CD4-positive, alpha-beta T cell (primary cell): ENCODE data around the gene MYH11. TPM values are rescaled to one million over a fixed set of nuclear protein-coding genes. Genes with fewer than 3 reads are reported as not detected.

Experiments
- ATAC-seq: fragments of 200-7000 bp; cut with Tn5 transposase; one replicate; pipeline ENCODE4 v1.10.0; 2022; ENCODE audit warnings: mild to moderate bottlenecking; ENCODE audit not compliant: poor library complexity
- CTCF ChIA-PET: fragments of 350-600 bp; sonication (Branson Sonifier 250); formaldehyde crosslinking; loops from one replicate; lab custom pipeline; 2021; ENCODE audit warnings: antibody characterized with exemption, inconsistent platforms; lab: Charles Lee
- POLR2A ChIA-PET: fragments of 350-600 bp; sonication (Branson Sonifier 250); formaldehyde crosslinking; loops from one replicate; lab custom pipeline; 2021; ENCODE audit warnings: antibody characterized with exemption, inconsistent platforms; lab: Charles Lee
- DNase-seq, 14 experiments: peaks; one replicate each; pipeline ENCODE4 v3.0.0-alpha.2; 2013 to 2020; ENCODE audit warnings: mixed read lengths in 2 of 14
- H3K27ac ChIP-seq, 2 donors: one replicate each; pipeline versions ENCODE4 v1.5.1 to v1.7.0; 2013; ENCODE audit warnings: low read length in 2 of 2, low read depth in 1 of 2, mild to moderate bottlenecking in 1 of 2
- H3K27me3 ChIP-seq, 2 experiments: 1 replicate in 1 of 2; 2 replicates in 1 of 2; pipeline versions ENCODE4 v1.6.1 to v1.7.0; 2013; ENCODE audit warnings: low read length in 2 of 2, control low read depth in 1 of 2, mild to moderate bottlenecking in 1 of 2, moderate library complexity in 1 of 2; ENCODE audit not compliant: insufficient read depth in 2 of 2, control insufficient read depth in 1 of 2
- H3K36me3 ChIP-seq: one replicate; pipeline ENCODE4 v1.6.1; 2013; ENCODE audit warnings: low read length, control low read depth; ENCODE audit not compliant: insufficient read depth
- H3K4me1 ChIP-seq: one replicate; pipeline ENCODE4 v1.6.1; 2013; ENCODE audit warnings: low read length, control low read depth; ENCODE audit not compliant: insufficient read depth
- H3K4me3 ChIP-seq: one replicate; pipeline ENCODE4 v1.5.1; 2013; ENCODE audit warnings: mild to moderate bottlenecking, low read length, moderate library complexity
- H3K9me3 ChIP-seq, 2 experiments: 1 replicate in 1 of 2; 2 replicates in 1 of 2; pipeline versions ENCODE4 v1.6.1 to v1.7.0; 2013; ENCODE audit warnings: low read length in 2 of 2, mild to moderate bottlenecking in 2 of 2, control low read depth in 1 of 2, moderate library complexity in 1 of 2; ENCODE audit not compliant: control insufficient read depth in 1 of 2, insufficient read depth in 1 of 2
- H3K27ac Mint-ChIP-seq: one replicate; pipeline ENCODE4 v1.8.0; 2020; ENCODE audit warnings: mixed read lengths
- H3K27me3 Mint-ChIP-seq: one replicate; pipeline ENCODE4 v1.8.0; 2021; ENCODE audit warnings: mixed read lengths
- H3K36me3 Mint-ChIP-seq: one replicate; pipeline ENCODE4 v1.8.0; 2021; ENCODE audit warnings: low read depth, mixed read lengths
- H3K4me1 Mint-ChIP-seq: one replicate; pipeline ENCODE4 v1.8.0; 2021; ENCODE audit warnings: low read depth, mixed read lengths
- H3K4me3 Mint-ChIP-seq: one replicate; pipeline ENCODE4 v1.8.0; 2020; ENCODE audit warnings: mild to moderate bottlenecking, mixed read lengths
- H3K9me3 Mint-ChIP-seq: one replicate; pipeline ENCODE4 v1.8.0; 2020; ENCODE audit warnings: mixed read lengths
- intact Hi-C, 2 experiments: fragments of 100-400 bp; cut with DNase I in 1 of 2; cut with micrococcal nuclease in 1 of 2; formaldehyde crosslinking; loops; one replicate each; pipeline versions ENCODE4 v1.15.1 to v1.9.0; 2023 to 2025; cut with DNase I, micrococcal nuclease
- total RNA-seq, 174 experiments: library from RNA in 2 of 174; stranded (reverse) in 2 of 174; gene quantifications; one replicate each; pipeline ENCODE4 v1.2.3 and lab custom pipeline; 2021 to 2026
- TF ChIP-seq, protein P1 (sequence below): fragments of 200-600 bp; IDR thresholded peaks from one replicate; pipeline ENCODE4 v1.8.0; 2022; ENCODE audit warnings: antibody characterized with exemption, mild to moderate bottlenecking

MYH11 gene
- total RNA-seq, 2 experiments from 2014 or later, result not detected

DNA sequence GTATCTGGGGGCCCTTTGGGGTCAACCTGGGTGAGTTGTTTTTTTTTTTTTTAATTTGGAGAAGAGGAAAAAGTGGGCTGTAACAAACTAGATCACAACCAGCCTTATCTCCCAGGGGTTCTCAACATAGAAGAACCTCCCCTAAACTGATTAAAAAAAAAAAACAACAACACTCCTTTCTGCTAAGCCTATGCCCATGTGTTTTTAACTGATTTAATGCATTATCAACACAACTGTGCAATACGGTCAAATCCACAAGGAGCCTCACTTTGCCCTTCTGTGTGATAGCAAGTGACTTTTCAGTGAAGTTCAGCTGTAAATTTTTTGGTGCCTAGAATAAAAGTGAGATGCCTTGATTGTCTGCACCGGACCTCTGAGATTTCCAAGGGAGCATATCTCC lies 646 bp downstream of the MYH11 start:
- Histone ChIP-seq H3K27ac (no peak overlapping the region), H3K27me3 (peaks cover 33 to 34% of the 10 kb centered on the region in 2 experiments), H3K36me3 (no peaks in the 10 kb centered on the region), H3K4me1 (peaks cover 11% of the 10 kb centered on the region), H3K9me3 (no peaks in the 10 kb centered on the region), H3K4me3 (no peak overlapping the region)
- H3K27ac Mint-ChIP-seq, result no peak overlapping the region
- POLR2A ChIA-PET, result no interaction called here
- no peaks in the 10 kb centered on the region for H3K36me3 Mint-ChIP-seq
- TF ChIP-seq, protein P1, sequence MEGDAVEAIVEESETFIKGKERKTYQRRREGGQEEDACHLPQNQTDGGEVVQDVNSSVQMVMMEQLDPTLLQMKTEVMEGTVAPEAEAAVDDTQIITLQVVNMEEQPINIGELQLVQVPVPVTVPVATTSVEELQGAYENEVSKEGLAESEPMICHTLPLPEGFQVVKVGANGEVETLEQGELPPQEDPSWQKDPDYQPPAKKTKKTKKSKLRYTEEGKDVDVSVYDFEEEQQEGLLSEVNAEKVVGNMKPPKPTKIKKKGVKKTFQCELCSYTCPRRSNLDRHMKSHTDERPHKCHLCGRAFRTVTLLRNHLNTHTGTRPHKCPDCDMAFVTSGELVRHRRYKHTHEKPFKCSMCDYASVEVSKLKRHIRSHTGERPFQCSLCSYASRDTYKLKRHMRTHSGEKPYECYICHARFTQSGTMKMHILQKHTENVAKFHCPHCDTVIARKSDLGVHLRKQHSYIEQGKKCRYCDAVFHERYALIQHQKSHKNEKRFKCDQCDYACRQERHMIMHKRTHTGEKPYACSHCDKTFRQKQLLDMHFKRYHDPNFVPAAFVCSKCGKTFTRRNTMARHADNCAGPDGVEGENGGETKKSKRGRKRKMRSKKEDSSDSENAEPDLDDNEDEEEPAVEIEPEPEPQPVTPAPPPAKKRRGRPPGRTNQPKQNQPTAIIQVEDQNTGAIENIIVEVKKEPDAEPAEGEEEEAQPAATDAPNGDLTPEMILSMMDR, result no peak
- intact Hi-C loops, result no loop called here
- peaks cover 5% of the 10 kb centered on the region for H3K4me1 Mint-ChIP-seq
- DNase-seq, result no peak
- H3K4me3 Mint-ChIP-seq, result no peak overlapping the region
- peaks cover 38% of the 10 kb centered on the region for H3K27me3 Mint-ChIP-seq
- CTCF ChIA-PET, result interaction anchor here (0.6 kb wide), 1 partner anchor 189 kb away, joined by 4 read pairs; no protein-coding TSS in a partner anchor
- no peaks in the 10 kb centered on the region for H3K9me3 Mint-ChIP-seq
- ATAC-seq, result no peak

DNA sequence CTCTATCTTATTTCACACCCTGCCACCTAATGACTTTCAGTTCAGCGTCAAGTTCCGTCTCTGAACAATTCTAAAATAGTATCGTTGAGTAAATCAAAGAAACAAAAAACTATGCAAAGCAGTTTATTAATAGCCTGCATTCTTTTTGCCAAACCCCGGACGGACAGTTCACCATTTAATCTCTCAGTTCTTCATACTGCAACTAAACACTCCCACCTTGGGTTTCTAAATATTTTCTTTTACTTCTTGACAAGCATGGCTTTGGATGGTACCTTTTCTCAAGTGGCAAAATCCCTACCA lies 1.2 kb downstream of the MYH11 start:
- H3K4me3 Mint-ChIP-seq, result no peak overlapping the region
- Histone ChIP-seq H3K4me1 (peaks cover 11% of the 10 kb centered on the region), H3K27ac (no peak overlapping the region), H3K27me3 (peaks cover 33 to 34% of the 10 kb centered on the region in 2 experiments), H3K4me3 (no peak overlapping the region), H3K36me3 (no peaks in the 10 kb centered on the region), H3K9me3 (no peaks in the 10 kb centered on the region)
- DNase-seq (no peak), ATAC-seq (no peak)
- TF ChIP-seq, protein P1, result no peak
- H3K9me3 Mint-ChIP-seq, result no peaks in the 10 kb centered on the region
- ChIA-PET POLR2A (no interaction called here), CTCF (no interaction called here)
- no peaks in the 10 kb centered on the region for H3K36me3 Mint-ChIP-seq
- H3K27me3 Mint-ChIP-seq, result peaks cover 38% of the 10 kb centered on the region
- intact Hi-C loops, result no loop called here
- H3K4me1 Mint-ChIP-seq, result peaks cover 5% of the 10 kb centered on the region
- no peak overlapping the region for H3K27ac Mint-ChIP-seq

DNA sequence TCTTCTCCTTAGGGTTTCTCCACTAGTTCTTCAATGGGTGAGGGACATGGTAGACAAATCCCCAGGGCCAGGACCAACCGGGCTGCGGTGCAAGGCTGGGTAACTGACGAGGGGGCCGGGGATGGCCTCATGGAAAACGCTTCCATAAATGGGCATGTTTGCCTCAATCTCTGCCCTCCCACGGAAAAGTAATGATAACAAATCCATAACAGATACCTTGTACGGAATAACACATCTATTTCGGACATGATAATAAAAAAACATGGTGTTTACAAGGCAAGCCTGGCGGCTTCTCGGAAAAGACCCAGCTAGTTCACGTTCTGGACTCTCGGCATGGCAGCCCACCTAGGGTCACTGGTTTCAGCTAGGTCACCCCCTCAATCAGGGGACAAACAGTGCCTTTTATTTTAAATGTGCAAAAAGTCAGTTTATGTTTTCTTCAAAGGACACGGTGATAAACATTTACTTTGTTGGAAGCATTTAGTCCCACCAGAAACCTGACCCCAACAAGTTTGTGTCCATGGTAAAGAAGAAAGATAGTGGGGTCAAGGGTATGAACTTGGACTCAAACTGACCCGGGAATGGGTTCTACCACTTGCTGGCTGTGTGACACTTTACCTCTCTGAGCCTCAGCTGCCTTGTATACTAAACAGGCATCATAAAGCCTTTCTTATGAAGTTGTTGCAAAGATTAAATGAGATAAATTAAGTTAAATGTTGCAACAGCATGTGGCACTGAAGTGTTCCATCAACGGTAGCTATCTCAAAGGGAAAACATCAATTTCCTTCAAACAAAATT lies 1.7 kb downstream of the MYH11 start:
- no peaks in the 10 kb centered on the region for H3K9me3 ChIP-seq
- no peak overlapping the region for H3K4me3 ChIP-seq
- TF ChIP-seq, protein P1, result no peak
- Mint-ChIP-seq H3K4me3 (no peak overlapping the region), H3K27me3 (peaks cover 38% of the 10 kb centered on the region), H3K9me3 (no peaks in the 10 kb centered on the region), H3K27ac (no peak overlapping the region), H3K4me1 (peaks cover 5% of the 10 kb centered on the region), H3K36me3 (no peaks in the 10 kb centered on the region)
- H3K27ac ChIP-seq, result no peak overlapping the region
- DNase-seq (no peak), ATAC-seq (no peak)
- H3K36me3 ChIP-seq, result no peaks in the 10 kb centered on the region
- CTCF ChIA-PET, result no interaction called here
- H3K27me3 ChIP-seq, result peaks cover 33 to 34% of the 10 kb centered on the region in 2 experiments
- H3K4me1 ChIP-seq, result peaks cover 11% of the 10 kb centered on the region
- intact Hi-C loops, result no loop called here
- POLR2A ChIA-PET, result no interaction called here
